Neural cell (in vitro differentiated cells): ENCODE data around the gene SLC4A2. TPM values are rescaled to one million over a fixed set of nuclear protein-coding genes. Genes with fewer than 3 reads are reported as not detected.

ENCODE experiments used
- H2AFZ ChIP-seq: fragments of 200-600, 300-800 bp; sonication (generic), shearing (Covaris generic); 2 replicates; pipeline ENCODE4 v1.6.0; 2014; ENCODE audit warnings: low read depth, mild to moderate bottlenecking, antibody characterized with exemption, low read length, moderate library complexity
- H3F3A ChIP-seq: fragments of 200-600 bp; shearing (Covaris generic); 2 replicates; pipeline ENCODE4 v1.6.1; 2016; ENCODE audit warnings: mild to moderate bottlenecking, moderate library complexity, mixed read lengths, antibody characterized with exemption, low read length; ENCODE audit not compliant: insufficient read depth, poor library complexity, severe bottlenecking
- H3K27ac ChIP-seq: fragments of 200-600, 300-800 bp; sonication (generic), shearing (Covaris generic); 2 replicates; pipeline ENCODE4 v1.5.1; 2014; ENCODE audit warnings: mild to moderate bottlenecking, low read length, moderate library complexity
- H3K27me3 ChIP-seq: fragments of 300-800, 200-600 bp; sonication (generic), shearing (Covaris generic); 2 replicates; pipeline ENCODE4 v1.6.0; 2014; ENCODE audit warnings: mild to moderate bottlenecking, low read depth, low read length, moderate library complexity; ENCODE audit not compliant: insufficient read depth
- H3K36me3 ChIP-seq: fragments of 300-800, 200-600 bp; sonication (generic), shearing (Covaris generic); 2 replicates; pipeline ENCODE4 v1.5.1; 2014; ENCODE audit warnings: mild to moderate bottlenecking, antibody characterized with exemption, low read length, moderate library complexity; ENCODE audit not compliant: insufficient read depth
- H3K4me2 ChIP-seq: fragments of 300-800, 200-600 bp; sonication (generic), shearing (Covaris generic); 2 replicates; pipeline ENCODE4 v1.6.0; 2014; ENCODE audit warnings: mild to moderate bottlenecking, low read length
- H3K4me3 ChIP-seq: fragments of 300-800, 200-600 bp; sonication (generic), shearing (Covaris generic); 2 replicates; pipeline ENCODE4 v1.5.1; 2014; ENCODE audit warnings: mild to moderate bottlenecking, low read length, moderate library complexity
- H3K79me2 ChIP-seq: fragments of 200-600 bp; shearing (Covaris generic); replicated peaks from 2 replicates; pipeline ENCODE4 v1.6.0; 2014; ENCODE audit warnings: mild to moderate bottlenecking, low read length, moderate library complexity; ENCODE audit not compliant: insufficient read depth
- H3K9ac ChIP-seq: fragments of 300-800, 200-600 bp; sonication (generic), shearing (Covaris generic); 2 replicates; pipeline ENCODE4 v1.6.1; 2016; ENCODE audit warnings: mild to moderate bottlenecking, low read length, mixed read lengths
- H3K9me2 ChIP-seq: fragments of 200-600 bp; shearing (Covaris generic); 2 replicates; pipeline ENCODE4 v1.6.1; 2016; ENCODE audit warnings: mild to moderate bottlenecking, low read length, mixed read lengths; ENCODE audit not compliant: insufficient read depth
- H3K9me3 ChIP-seq: fragments of 200-600, 300-800 bp; sonication (generic), shearing (Covaris generic); 2 replicates; pipeline ENCODE4 v1.6.1; 2016; ENCODE audit warnings: mild to moderate bottlenecking, mixed run types, low read length, moderate library complexity, mixed read lengths
- H4K20me1 ChIP-seq: fragments of 200-600 bp; shearing (Covaris generic); 2 replicates; pipeline ENCODE4 v1.6.1; 2016; ENCODE audit warnings: mild to moderate bottlenecking, mixed run types; ENCODE audit not compliant: insufficient read depth
- EP300 ChIP-seq: fragments of 450-650 bp; conservative IDR thresholded peaks from 2 replicates; pipeline ENCODE4 v1.6.1; 2014; ENCODE audit warnings: antibody characterized with exemption, mild to moderate bottlenecking, moderate library complexity; ENCODE audit not compliant: poor library complexity, severe bottlenecking
- EZH2 ChIP-seq: fragments of 200-600, 300-800 bp; shearing (Covaris generic), sonication (generic); IDR thresholded peaks from 2 replicates; pipeline ENCODE4 v1.6.1; 2014; ENCODE audit warnings: antibody characterized with exemption, low read length, borderline replicate concordance, mild to moderate bottlenecking; ENCODE audit not compliant: insufficient read depth, poor library complexity, severe bottlenecking
- MXI1 ChIP-seq: fragments of 450-650 bp; conservative IDR thresholded peaks from 2 replicates; pipeline ENCODE4 v1.6.1; 2014; ENCODE audit warnings: antibody characterized with exemption, mild to moderate bottlenecking; ENCODE audit not compliant: poor library complexity, severe bottlenecking
- POLR2AphosphoS5 ChIP-seq: IDR thresholded peaks from 2 replicates; pipeline ENCODE4 v1.6.1; 2012
- RAD21 ChIP-seq: fragments of 450-650 bp; conservative IDR thresholded peaks from 2 replicates; pipeline ENCODE4 v1.6.1; 2014; ENCODE audit warnings: antibody characterized with exemption, mild to moderate bottlenecking, moderate library complexity
- SMC3 ChIP-seq: fragments of 450-650 bp; conservative IDR thresholded peaks from 2 replicates; pipeline ENCODE4 v1.6.1; 2014; ENCODE audit warnings: antibody characterized with exemption, mild to moderate bottlenecking, moderate library complexity; ENCODE audit not compliant: poor library complexity
- TAF1 ChIP-seq: IDR thresholded peaks from 2 replicates; pipeline ENCODE4 v1.6.1; 2012; ENCODE audit warnings: low read depth
- polyA plus RNA-seq: library from polyadenylated mRNA; depleted of rRNA; stranded (reverse); fragments of >200 nt; gene quantifications from 2 replicates; pipeline ENCODE4 v1.2.3, GENCODE V29; 2014
- TF ChIP-seq, protein P1 (sequence below): fragments of 450-650 bp; IDR thresholded peaks from 2 replicates; pipeline ENCODE4 v1.5.1; 2014; ENCODE audit warnings: antibody characterized with exemption, mild to moderate bottlenecking, moderate library complexity; ENCODE audit not compliant: poor library complexity, severe bottlenecking
- TF ChIP-seq, protein P2 (sequence below): IDR thresholded peaks from 2 replicates; pipeline ENCODE4 v1.6.1; 2012; ENCODE audit warnings: borderline replicate concordance

Gene SLC4A2
- polyA plus RNA-seq, 1 donor from 2014 or later = 2.4 TPM

DNA sequence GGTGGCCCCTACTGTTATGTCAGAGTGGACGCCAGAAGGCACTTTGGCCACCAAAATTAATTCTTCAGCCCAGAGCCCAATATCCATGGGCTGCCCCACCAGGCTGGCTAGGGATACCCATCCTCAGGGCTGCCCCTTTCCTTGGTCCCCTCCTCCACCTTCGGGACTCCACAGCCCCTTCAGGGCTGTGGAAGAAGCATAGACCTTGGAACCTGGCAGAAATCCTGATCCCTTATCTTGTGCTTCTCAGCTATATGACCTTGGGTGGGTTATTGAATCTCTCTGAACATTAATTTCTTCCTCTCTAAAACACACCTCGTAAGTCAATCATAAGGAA, 24.4 kb downstream of the SLC4A2 start:
- Histone ChIP-seq H3F3A (peaks cover 3% of the 10 kb centered on the region), H2AFZ (no peak overlapping the region), H3K9me2 (no peaks in the 10 kb centered on the region), H3K4me3 (peak overlapping the region; percentile 79), H4K20me1 (peaks cover 13% of the 10 kb centered on the region), H3K27me3 (no peaks in the 10 kb centered on the region), H3K4me2 (no peak overlapping the region), H3K36me3 (no peaks in the 10 kb centered on the region), H3K79me2 (peaks cover 25% of the 10 kb centered on the region), H3K27ac (peak overlapping the region; percentile 23), H3K9ac (peak overlapping the region; percentile 75), H3K9me3 (no peaks in the 10 kb centered on the region)
- TF ChIP-seq SMC3 (no peak), TAF1 (no peak), MXI1 (no peak), POLR2AphosphoS5 (no peak), EP300 (no peak), RAD21 (no peak), EZH2 (no peak)
- TF ChIP-seq, protein P1, sequence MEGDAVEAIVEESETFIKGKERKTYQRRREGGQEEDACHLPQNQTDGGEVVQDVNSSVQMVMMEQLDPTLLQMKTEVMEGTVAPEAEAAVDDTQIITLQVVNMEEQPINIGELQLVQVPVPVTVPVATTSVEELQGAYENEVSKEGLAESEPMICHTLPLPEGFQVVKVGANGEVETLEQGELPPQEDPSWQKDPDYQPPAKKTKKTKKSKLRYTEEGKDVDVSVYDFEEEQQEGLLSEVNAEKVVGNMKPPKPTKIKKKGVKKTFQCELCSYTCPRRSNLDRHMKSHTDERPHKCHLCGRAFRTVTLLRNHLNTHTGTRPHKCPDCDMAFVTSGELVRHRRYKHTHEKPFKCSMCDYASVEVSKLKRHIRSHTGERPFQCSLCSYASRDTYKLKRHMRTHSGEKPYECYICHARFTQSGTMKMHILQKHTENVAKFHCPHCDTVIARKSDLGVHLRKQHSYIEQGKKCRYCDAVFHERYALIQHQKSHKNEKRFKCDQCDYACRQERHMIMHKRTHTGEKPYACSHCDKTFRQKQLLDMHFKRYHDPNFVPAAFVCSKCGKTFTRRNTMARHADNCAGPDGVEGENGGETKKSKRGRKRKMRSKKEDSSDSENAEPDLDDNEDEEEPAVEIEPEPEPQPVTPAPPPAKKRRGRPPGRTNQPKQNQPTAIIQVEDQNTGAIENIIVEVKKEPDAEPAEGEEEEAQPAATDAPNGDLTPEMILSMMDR = no peak
- TF ChIP-seq, protein P2, sequence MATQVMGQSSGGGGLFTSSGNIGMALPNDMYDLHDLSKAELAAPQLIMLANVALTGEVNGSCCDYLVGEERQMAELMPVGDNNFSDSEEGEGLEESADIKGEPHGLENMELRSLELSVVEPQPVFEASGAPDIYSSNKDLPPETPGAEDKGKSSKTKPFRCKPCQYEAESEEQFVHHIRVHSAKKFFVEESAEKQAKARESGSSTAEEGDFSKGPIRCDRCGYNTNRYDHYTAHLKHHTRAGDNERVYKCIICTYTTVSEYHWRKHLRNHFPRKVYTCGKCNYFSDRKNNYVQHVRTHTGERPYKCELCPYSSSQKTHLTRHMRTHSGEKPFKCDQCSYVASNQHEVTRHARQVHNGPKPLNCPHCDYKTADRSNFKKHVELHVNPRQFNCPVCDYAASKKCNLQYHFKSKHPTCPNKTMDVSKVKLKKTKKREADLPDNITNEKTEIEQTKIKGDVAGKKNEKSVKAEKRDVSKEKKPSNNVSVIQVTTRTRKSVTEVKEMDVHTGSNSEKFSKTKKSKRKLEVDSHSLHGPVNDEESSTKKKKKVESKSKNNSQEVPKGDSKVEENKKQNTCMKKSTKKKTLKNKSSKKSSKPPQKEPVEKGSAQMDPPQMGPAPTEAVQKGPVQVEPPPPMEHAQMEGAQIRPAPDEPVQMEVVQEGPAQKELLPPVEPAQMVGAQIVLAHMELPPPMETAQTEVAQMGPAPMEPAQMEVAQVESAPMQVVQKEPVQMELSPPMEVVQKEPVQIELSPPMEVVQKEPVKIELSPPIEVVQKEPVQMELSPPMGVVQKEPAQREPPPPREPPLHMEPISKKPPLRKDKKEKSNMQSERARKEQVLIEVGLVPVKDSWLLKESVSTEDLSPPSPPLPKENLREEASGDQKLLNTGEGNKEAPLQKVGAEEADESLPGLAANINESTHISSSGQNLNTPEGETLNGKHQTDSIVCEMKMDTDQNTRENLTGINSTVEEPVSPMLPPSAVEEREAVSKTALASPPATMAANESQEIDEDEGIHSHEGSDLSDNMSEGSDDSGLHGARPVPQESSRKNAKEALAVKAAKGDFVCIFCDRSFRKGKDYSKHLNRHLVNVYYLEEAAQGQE = no peak

DNA sequence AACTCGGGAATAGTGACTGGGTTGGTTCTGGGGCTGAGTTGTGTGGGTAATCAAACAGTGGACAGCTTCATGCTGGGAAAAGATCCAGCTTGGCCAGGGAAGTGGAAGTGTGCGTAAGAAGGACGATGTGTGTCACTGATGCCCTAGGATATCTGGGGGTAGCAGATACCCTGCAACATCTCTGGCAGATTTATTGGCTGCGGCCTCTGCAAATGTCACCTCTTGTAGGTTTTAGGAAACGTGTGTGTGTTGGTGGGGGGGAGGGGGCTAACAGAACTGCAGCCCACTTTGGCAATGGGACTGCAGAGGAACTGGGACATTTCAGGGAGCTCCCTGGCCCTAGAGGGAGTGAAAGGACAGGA, 25.9 kb downstream of the SLC4A2 start:
- Histone ChIP-seq H3K9me3 (no peaks in the 10 kb centered on the region), H3K4me2 (peak overlapping the region; percentile 54), H3F3A (peaks cover 3% of the 10 kb centered on the region), H3K4me3 (peak overlapping the region; percentile 67), H3K79me2 (peaks cover 27% of the 10 kb centered on the region), H3K27me3 (no peaks in the 10 kb centered on the region), H4K20me1 (peaks cover 27% of the 10 kb centered on the region), H3K36me3 (no peaks in the 10 kb centered on the region), H3K27ac (peak overlapping the region; percentile 12), H3K9ac (peak overlapping the region; percentile 76), H2AFZ (no peak overlapping the region), H3K9me2 (no peaks in the 10 kb centered on the region)
- TF ChIP-seq, protein P2 = no peak
- TF ChIP-seq, protein P1 = no peak
- TF ChIP-seq POLR2AphosphoS5 = no peak
- TF ChIP-seq TAF1 = no peak
- TF ChIP-seq EZH2 = no peak
- TF ChIP-seq MXI1 = no peak
- no peak for TF ChIP-seq RAD21
- TF ChIP-seq SMC3 = no peak
- TF ChIP-seq EP300 = no peak
